SK-N-SH (cell line): ENCODE measurements around the gene PLCXD1. TPM values are rescaled to one million over a fixed set of nuclear protein-coding genes. Genes with fewer than 3 reads are reported as not detected.

Experiments
- CTCF ChIA-PET: fragments of 300-600, 350-600 bp; formaldehyde crosslinking; extraction: SDS; loops from one replicate; lab custom pipeline; 2021; lab: Yijun Ruan, JAX
- POLR2A ChIA-PET: fragments of 350-600 bp; sonication (Branson Sonifier 250); formaldehyde crosslinking; extraction: SDS; loops from one replicate; lab custom pipeline; 2020; ENCODE audit warnings: antibody characterized with exemption, inconsistent platforms; lab: Yijun Ruan, JAX
- DNase-seq: peaks from one replicate; pipeline ENCODE4 v3.0.0; 2012
- H2AFZ ChIP-seq: fragments of 200-600 bp; sonication (generic); 2 replicates; pipeline ENCODE4 v1.8.1; 2016; ENCODE audit warnings: antibody characterized with exemption, mild to moderate bottlenecking, low read depth
- H3F3A ChIP-seq: fragments of 200-600 bp; sonication (generic); replicated peaks from 2 replicates; pipeline ENCODE3; 2016; ENCODE audit warnings: antibody characterized with exemption, mild to moderate bottlenecking; ENCODE audit not compliant: insufficient read depth
- H3K27ac ChIP-seq, 2 experiments: fragments of 200-500 bp in 1 of 2; fragments of 200-600 bp in 1 of 2; sonication (Bioruptor generic) in 1 of 2; sonication (generic), shearing (Covaris generic) in 1 of 2; 2 replicates each; pipeline versions ENCODE4 v1.5.1 to v1.6.1; 2014 to 2016; ENCODE audit warnings: low read depth in 2 of 2, inconsistent platforms in 1 of 2, low read length in 1 of 2, mild to moderate bottlenecking in 1 of 2, mixed read lengths in 1 of 2
- H3K27me3 ChIP-seq: fragments of 200-600 bp; sonication (generic), shearing (Covaris generic); 2 replicates; pipeline ENCODE4 v1.6.1; 2016; ENCODE audit warnings: mixed run types; ENCODE audit not compliant: insufficient read depth
- H3K36me3 ChIP-seq, 2 experiments: fragments of 200-500 bp in 1 of 2; fragments of 200-600 bp in 1 of 2; sonication (Bioruptor generic) in 1 of 2; sonication (generic) in 1 of 2; replicated peaks in 1 of 2; 2 replicates each; pipeline versions ENCODE3 to v1.5.1; 2014 to 2016; ENCODE audit warnings: low read length in 1 of 2, mild to moderate bottlenecking in 1 of 2; ENCODE audit not compliant: insufficient read depth in 2 of 2, control insufficient read depth in 1 of 2
- H3K4me1 ChIP-seq, 2 experiments: fragments of 200-500 bp in 1 of 2; fragments of 200-600 bp in 1 of 2; sonication (Bioruptor generic) in 1 of 2; sonication (generic), shearing (Covaris generic) in 1 of 2; 2 replicates each; pipeline versions ENCODE4 v1.5.1 to v1.6.1; 2014 to 2016; ENCODE audit warnings: low read depth in 1 of 2, low read length in 1 of 2, mixed run types in 1 of 2; ENCODE audit not compliant: insufficient read depth in 2 of 2, control insufficient read depth in 1 of 2
- H3K4me2 ChIP-seq: fragments of 200-600 bp; sonication (generic), shearing (Covaris generic); 2 replicates; pipeline ENCODE4 v1.6.1; 2017; ENCODE audit warnings: mixed run types
- H3K4me3 ChIP-seq, 2 experiments: fragments of 200-500 bp in 1 of 2; fragments of 200-600 bp in 1 of 2; sonication (Bioruptor generic) in 1 of 2; sonication (generic), shearing (Covaris generic) in 1 of 2; 2 replicates each; pipeline versions ENCODE4 v1.5.1 to v1.8.1; 2014 to 2016; ENCODE audit warnings: low read depth in 2 of 2, inconsistent platforms in 1 of 2, low read length in 1 of 2, mild to moderate bottlenecking in 1 of 2, mixed read lengths in 1 of 2, moderate library complexity in 1 of 2
- H3K79me2 ChIP-seq: fragments of 200-600 bp; sonication (generic); 2 replicates; pipeline ENCODE4 v1.8.1; 2017; ENCODE audit warnings: mild to moderate bottlenecking; ENCODE audit not compliant: insufficient read depth
- H3K9ac ChIP-seq: fragments of 200-600 bp; sonication (generic); 2 replicates; pipeline ENCODE4 v1.6.1; 2017; ENCODE audit warnings: mixed run types
- H3K9me2 ChIP-seq: fragments of 200-600 bp; sonication (generic); 2 replicates; pipeline ENCODE4 v1.6.1; 2017; ENCODE audit warnings: mixed run types
- H3K9me3 ChIP-seq: fragments of 200-600 bp; sonication (generic); 2 replicates; pipeline ENCODE4 v1.6.1; 2017; ENCODE audit warnings: mixed run types, mild to moderate bottlenecking, moderate library complexity
- H4K20me1 ChIP-seq: fragments of 200-600 bp; sonication (generic); 2 replicates; pipeline ENCODE4 v1.6.1; 2017; ENCODE audit warnings: mild to moderate bottlenecking, mixed run types; ENCODE audit not compliant: insufficient read depth
- EP300 ChIP-seq, 2 experiments: IDR thresholded peaks; 2 replicates each; pipeline versions ENCODE4 v1.4.0 to v1.6.1; 2012; ENCODE audit warnings: borderline replicate concordance in 1 of 2, low read depth in 1 of 2, low read length in 1 of 2
- FOSL2 ChIP-seq: IDR thresholded peaks from 2 replicates; pipeline ENCODE4 v1.4.0; 2012; ENCODE audit warnings: low read depth, mild to moderate bottlenecking, moderate library complexity, borderline replicate concordance
- FOXM1 ChIP-seq: IDR thresholded peaks from 2 replicates; pipeline ENCODE4 v1.4.0; 2012; ENCODE audit warnings: low read depth, mild to moderate bottlenecking
- GATA2 ChIP-seq: sonication (generic); formaldehyde crosslinking; IDR thresholded peaks from 2 replicates; pipeline ENCODE4 v1.5.0; 2020; ENCODE audit warnings: mild to moderate bottlenecking, missing genetic modification reagents
- MAX ChIP-seq: IDR thresholded peaks from 2 replicates; pipeline ENCODE4 v1.4.0; 2012; ENCODE audit warnings: low read depth
- NFIC ChIP-seq: IDR thresholded peaks from 2 replicates; pipeline ENCODE4 v1.4.0; 2012; ENCODE audit warnings: borderline replicate concordance
- NRF1 ChIP-seq: IDR thresholded peaks from 2 replicates; pipeline ENCODE4 v1.6.1; 2012; ENCODE audit warnings: low read depth, mild to moderate bottlenecking, low read length
- RXRA ChIP-seq: IDR thresholded peaks from 2 replicates; pipeline ENCODE4 v1.4.0; 2012; ENCODE audit warnings: low read depth, mild to moderate bottlenecking, borderline replicate concordance
- TAF1 ChIP-seq: IDR thresholded peaks from 2 replicates; pipeline ENCODE4 v1.6.1; 2012; ENCODE audit warnings: low read depth, mild to moderate bottlenecking, low read length, moderate library complexity, borderline replicate concordance
- TEAD4 ChIP-seq: IDR thresholded peaks from 2 replicates; pipeline ENCODE4 v1.4.0; 2012; ENCODE audit warnings: mild to moderate bottlenecking, borderline replicate concordance; ENCODE audit not compliant: insufficient read depth
- WGBS: methylation state at CpG from one replicate; pipeline ENCODE4 v1.1.6; 2017; ENCODE audit warnings: low lambda C conversion rate; 5-methylcytosine and 5-hydroxymethylcytosine counted together
- polyA plus RNA-seq, 3 experiments: library from polyadenylated mRNA; depleted of rRNA; stranded (reverse); fragments of >200 nt; gene quantifications; 2 replicates each; pipeline ENCODE4 v1.2.3, GENCODE V29; 2012
- TF ChIP-seq, protein P1 (sequence below): IDR thresholded peaks from 2 replicates; pipeline ENCODE4 v1.4.0; 2012; ENCODE audit warnings: low read depth, borderline replicate concordance
- TF ChIP-seq, protein P2 (sequence below): fragments of 200-600 bp; sonication (generic); IDR thresholded peaks from 2 replicates; pipeline ENCODE4 v1.6.1; 2017; ENCODE audit warnings: antibody characterized with exemption, mild to moderate bottlenecking, moderate library complexity

The PLCXD1 gene
- polyA plus RNA-seq, 1 of the 3 experiments (the other 2 are of a cell fraction), result 14.8 TPM

- ChIA-PET CTCF (no interaction called here), POLR2A (no interaction called here)
- Histone ChIP-seq H3K9me2 (no peaks in the 10 kb centered on the region), H3K36me3 (peaks cover 0 to 5% of the 10 kb centered on the region in 2 experiments), H3K4me1 (peaks cover 0 to 2% of the 10 kb centered on the region in 2 experiments; a peak in 1 of 4 replicates), H3K27me3 (no peaks in the 10 kb centered on the region), H3K9ac (no peak overlapping the region), H2AFZ (no peak overlapping the region), H3K79me2 (no peaks in the 10 kb centered on the region), H4K20me1 (no peaks in the 10 kb centered on the region), H3K27ac (no peak overlapping the region), H3K4me2 (no peak overlapping the region), H3K4me3 (no peak overlapping the region)
- WGBS, result 88% methylated on average over 4 of the region's 33 CpGs
- no peak for DNase-seq
- TF ChIP-seq FOSL2 (no peak), EP300 (IDR thresholded peaks at IDR 0.05; ENCODE audit: borderline replicate concordance in 1 of 2, low read depth in 1 of 2, low read length in 1 of 2) (no peak), MAX (no peak), NRF1 (no peak), TAF1 (no peak), NFIC (no peak), TEAD4 (no peak)
- TF ChIP-seq, all 33 proteins: peak for 0
- Histone ChIP-seq H3K9me3 (no peaks in the 10 kb centered on the region), H3F3A (no peaks in the 10 kb centered on the region)
Observed at GRCh38 chrX:332916-333610, 51.9 kb downstream of the PLCXD1 start.

DNA sequence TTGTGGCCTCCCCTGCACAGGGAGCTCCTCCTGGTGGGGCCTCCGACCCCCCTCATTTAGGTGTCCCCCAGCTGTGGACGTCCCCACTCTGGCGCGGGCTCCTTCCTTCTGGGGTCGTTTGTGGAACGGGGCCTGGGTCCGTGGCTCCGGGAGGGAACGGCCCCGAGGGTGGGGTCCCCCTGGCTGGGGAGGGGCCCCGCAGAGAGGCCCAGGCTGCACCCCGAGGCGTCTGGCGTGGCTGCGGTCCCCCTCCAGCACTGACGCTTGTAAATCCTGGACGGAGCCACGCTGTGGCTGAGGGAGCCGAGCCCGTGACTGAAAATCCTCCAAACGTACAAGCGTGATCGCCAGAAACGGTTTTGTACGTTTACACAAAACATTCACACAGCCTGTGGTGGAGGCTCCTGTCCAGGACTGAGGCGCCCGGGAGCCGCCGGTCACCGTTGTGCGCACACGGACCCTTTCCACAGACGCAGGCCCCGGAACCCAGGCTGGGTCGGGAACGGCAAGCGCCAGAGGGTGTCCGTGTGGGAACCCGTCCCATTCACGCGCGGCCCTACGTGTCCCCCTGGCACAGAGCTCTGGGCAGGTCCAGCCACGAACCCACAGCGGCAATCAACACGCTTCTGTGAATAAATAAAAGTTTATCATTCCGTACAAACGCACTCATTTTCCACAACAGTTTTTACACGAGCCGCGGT, 52.6 kb downstream of the PLCXD1 start:
- Histone ChIP-seq H3K79me2 (no peaks in the 10 kb centered on the region), H2AFZ (no peak overlapping the region), H3K9ac (no peak overlapping the region), H3K4me3 (no peak overlapping the region), H3K27ac (no peak overlapping the region), H3K27me3 (no peaks in the 10 kb centered on the region), H3K9me3 (no peaks in the 10 kb centered on the region), H3K36me3 (peaks cover 0 to 5% of the 10 kb centered on the region in 2 experiments), H3K4me2 (no peak overlapping the region), H3K9me2 (no peaks in the 10 kb centered on the region), H4K20me1 (no peaks in the 10 kb centered on the region), H3F3A (no peaks in the 10 kb centered on the region), H3K4me1 (peaks cover 0 to 2% of the 10 kb centered on the region in 2 experiments; a peak in 1 of 4 replicates)
- WGBS, result 96% methylated on average over 32 of the region's 51 CpGs
- no peak for DNase-seq
- TF ChIP-seq, protein P1, sequence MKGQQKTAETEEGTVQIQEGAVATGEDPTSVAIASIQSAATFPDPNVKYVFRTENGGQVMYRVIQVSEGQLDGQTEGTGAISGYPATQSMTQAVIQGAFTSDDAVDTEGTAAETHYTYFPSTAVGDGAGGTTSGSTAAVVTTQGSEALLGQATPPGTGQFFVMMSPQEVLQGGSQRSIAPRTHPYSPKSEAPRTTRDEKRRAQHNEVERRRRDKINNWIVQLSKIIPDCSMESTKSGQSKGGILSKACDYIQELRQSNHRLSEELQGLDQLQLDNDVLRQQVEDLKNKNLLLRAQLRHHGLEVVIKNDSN, result no peak
- TF ChIP-seq, protein P2, sequence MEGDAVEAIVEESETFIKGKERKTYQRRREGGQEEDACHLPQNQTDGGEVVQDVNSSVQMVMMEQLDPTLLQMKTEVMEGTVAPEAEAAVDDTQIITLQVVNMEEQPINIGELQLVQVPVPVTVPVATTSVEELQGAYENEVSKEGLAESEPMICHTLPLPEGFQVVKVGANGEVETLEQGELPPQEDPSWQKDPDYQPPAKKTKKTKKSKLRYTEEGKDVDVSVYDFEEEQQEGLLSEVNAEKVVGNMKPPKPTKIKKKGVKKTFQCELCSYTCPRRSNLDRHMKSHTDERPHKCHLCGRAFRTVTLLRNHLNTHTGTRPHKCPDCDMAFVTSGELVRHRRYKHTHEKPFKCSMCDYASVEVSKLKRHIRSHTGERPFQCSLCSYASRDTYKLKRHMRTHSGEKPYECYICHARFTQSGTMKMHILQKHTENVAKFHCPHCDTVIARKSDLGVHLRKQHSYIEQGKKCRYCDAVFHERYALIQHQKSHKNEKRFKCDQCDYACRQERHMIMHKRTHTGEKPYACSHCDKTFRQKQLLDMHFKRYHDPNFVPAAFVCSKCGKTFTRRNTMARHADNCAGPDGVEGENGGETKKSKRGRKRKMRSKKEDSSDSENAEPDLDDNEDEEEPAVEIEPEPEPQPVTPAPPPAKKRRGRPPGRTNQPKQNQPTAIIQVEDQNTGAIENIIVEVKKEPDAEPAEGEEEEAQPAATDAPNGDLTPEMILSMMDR, result no peak
- no peak for TF ChIP-seq GATA2 (CRISPR knock-in tag)
- no peak for TF ChIP-seq FOXM1
- no peak for TF ChIP-seq NFIC
- TF ChIP-seq RXRA, result no peak
- no peak for TF ChIP-seq FOSL2
- no peak for TF ChIP-seq TAF1
- no peak for TF ChIP-seq NRF1
- CTCF ChIA-PET, result no interaction called here
- POLR2A ChIA-PET, result no interaction called here
